DND-41 (cell line): Measurements from ENCODE around the gene SRGAP3.

Experiments
- ATAC-seq: fragments of 200-7000 bp; cut with Tn5 transposase; 3 replicates; pipeline ENCODE4 v1.9.1; 2021; ENCODE audit warnings: low read depth; ENCODE audit not compliant: insufficient read depth
- DNase-seq: peaks from one replicate; pipeline ENCODE4 v3.0.0-alpha.2; 2020
- H2AFZ ChIP-seq: 2 replicates; pipeline ENCODE4 v1.6.0; 2012; ENCODE audit warnings: low read depth, low read length
- H3K27ac ChIP-seq: 2 replicates; pipeline ENCODE4 v1.5.1; 2012; ENCODE audit warnings: low read length, inconsistent platforms
- H3K27me3 ChIP-seq: fragments of 200-600 bp; sonication (generic); 2 replicates; pipeline ENCODE4 v1.6.0; 2012; ENCODE audit warnings: low read length, mild to moderate bottlenecking, inconsistent platforms; ENCODE audit not compliant: insufficient read depth, poor library complexity
- H3K36me3 ChIP-seq: 2 replicates; pipeline ENCODE4 v1.5.1; 2012; ENCODE audit warnings: low read length, inconsistent platforms; ENCODE audit not compliant: insufficient read depth
- H3K4me1 ChIP-seq: 2 replicates; pipeline ENCODE4 v1.5.1; 2012; ENCODE audit warnings: mild to moderate bottlenecking, low read length; ENCODE audit not compliant: insufficient read depth
- H3K4me2 ChIP-seq: 2 replicates; pipeline ENCODE4 v1.6.0; 2012; ENCODE audit warnings: mild to moderate bottlenecking, moderate library complexity, low read length, inconsistent platforms; ENCODE audit not compliant: insufficient read depth
- H3K4me3 ChIP-seq, 2 experiments: fragments of 200-600 bp in 1 of 2; shearing (Covaris generic) in 1 of 2; 2 replicates each; pipeline ENCODE4 v1.5.1; 2012 to 2016; ENCODE audit warnings: inconsistent platforms in 2 of 2, low read length in 2 of 2, mild to moderate bottlenecking in 2 of 2, low read depth in 1 of 2, moderate library complexity in 1 of 2
- H3K79me2 ChIP-seq: 2 replicates; pipeline ENCODE4 v1.6.0; 2012; ENCODE audit warnings: low read length, inconsistent platforms; ENCODE audit not compliant: insufficient read depth
- H3K9ac ChIP-seq: 2 replicates; pipeline ENCODE4 v1.6.0; 2012; ENCODE audit warnings: low read depth, mild to moderate bottlenecking, inconsistent platforms, low read length, moderate library complexity
- H3K9me3 ChIP-seq: 2 replicates; pipeline ENCODE4 v1.5.1; 2012; ENCODE audit warnings: low read length, moderate library complexity, mild to moderate bottlenecking, inconsistent platforms; ENCODE audit not compliant: insufficient read depth, severe bottlenecking
- H4K20me1 ChIP-seq: 2 replicates; pipeline ENCODE4 v1.6.0; 2012; ENCODE audit warnings: low read length; ENCODE audit not compliant: insufficient read depth
- CTCF ChIP-seq: IDR thresholded peaks from 2 replicates; pipeline ENCODE4 v1.5.1; 2012; ENCODE audit warnings: borderline replicate concordance, low read length, moderate library complexity, mild to moderate bottlenecking; ENCODE audit not compliant: poor library complexity, severe bottlenecking; ENCODE audit errors: extremely low read depth
- EZH2 ChIP-seq: IDR thresholded peaks from 3 replicates; pipeline ENCODE4 v1.6.1; 2012; ENCODE audit warnings: borderline replicate concordance, low read depth, mild to moderate bottlenecking, moderate library complexity, low read length, inconsistent platforms; ENCODE audit not compliant: severe bottlenecking

Gene SRGAP3

GRCh38 chr3:9271903-9272302 is 22.5 kb upstream of the SRGAP3 start:
- DNase-seq = no peak
- no peak overlapping the region for H3K9ac ChIP-seq
- H3K36me3 ChIP-seq = no peaks in the 10 kb centered on the region
- no peak overlapping the region for H3K4me3 ChIP-seq
- no peaks in the 10 kb centered on the region for H3K79me2 ChIP-seq
- TF ChIP-seq CTCF = no peak
- TF ChIP-seq EZH2 = no peak
- no peak overlapping the region for H3K27ac ChIP-seq
- H2AFZ ChIP-seq = no peak overlapping the region
- no peak for ATAC-seq
- H3K27me3 ChIP-seq = no peaks in the 10 kb centered on the region
- H3K9me3 ChIP-seq = peaks cover 7% of the 10 kb centered on the region
- no peaks in the 10 kb centered on the region for H3K4me1 ChIP-seq
- H4K20me1 ChIP-seq = no peaks in the 10 kb centered on the region
- H3K4me2 ChIP-seq = no peak overlapping the region

- Histone ChIP-seq H3K9ac (no peak overlapping the region), H3K79me2 (no peaks in the 10 kb centered on the region), H3K4me3 (no peak overlapping the region), H3K4me2 (no peak overlapping the region), H3K27ac (no peak overlapping the region), H3K9me3 (peaks cover 7% of the 10 kb centered on the region), H4K20me1 (no peaks in the 10 kb centered on the region), H3K36me3 (no peaks in the 10 kb centered on the region), H2AFZ (no peak overlapping the region), H3K27me3 (no peaks in the 10 kb centered on the region), H3K4me1 (no peaks in the 10 kb centered on the region)
- no peak for DNase-seq
- TF ChIP-seq CTCF (no peak), EZH2 (no peak)
- no peak for ATAC-seq
Measured at GRCh38 chr3:9270704-9271103, 21.3 kb upstream of the SRGAP3 start.

GRCh38 chr3:9266716-9267115 is 17.3 kb upstream of the SRGAP3 start:
- Histone ChIP-seq H3K4me2 (no peak overlapping the region), H3K9me3 (no peaks in the 10 kb centered on the region), H3K9ac (no peak overlapping the region), H3K36me3 (no peaks in the 10 kb centered on the region), H4K20me1 (no peaks in the 10 kb centered on the region), H3K79me2 (no peaks in the 10 kb centered on the region), H3K4me3 (no peak overlapping the region), H3K4me1 (no peaks in the 10 kb centered on the region), H3K27me3 (no peaks in the 10 kb centered on the region), H3K27ac (no peak overlapping the region), H2AFZ (no peak overlapping the region)
- TF ChIP-seq EZH2 = no peak
- ATAC-seq (no peak), DNase-seq (no peak)

- Histone ChIP-seq H3K27ac (no peak overlapping the region), H3K79me2 (no peaks in the 10 kb centered on the region), H3K4me1 (no peaks in the 10 kb centered on the region), H2AFZ (no peak overlapping the region), H3K4me2 (no peak overlapping the region), H3K9ac (no peak overlapping the region), H3K4me3 (no peak overlapping the region), H3K9me3 (peaks cover 4% of the 10 kb centered on the region), H4K20me1 (no peaks in the 10 kb centered on the region), H3K36me3 (no peaks in the 10 kb centered on the region), H3K27me3 (no peaks in the 10 kb centered on the region)
- TF ChIP-seq EZH2 (no peak), CTCF (no peak)
- DNase-seq (no peak), ATAC-seq (no peak)
Measured at GRCh38 chr3:9260305-9260704, 10.9 kb upstream of the SRGAP3 start.
